ENCODE data around the gene GABBR1.

- peak; percentile 24; the same call in 1 of the 2 replicates for TF ChIP-seq CTCF (IDR thresholded peaks at IDR 0.05; ENCODE audit: low read depth, low read length)
- TF ChIP-seq EZH2phosphoT487 (IDR thresholded peaks at IDR 0.05; ENCODE audit: low read depth), result no peak
Observed at GRCh38 chr6:29617782-29618554, 15.0 kb downstream of the GABBR1 start.
